Smooth muscle cell (in vitro differentiated cells): ENCODE measurements around the gene CAMKMT. TPM values are rescaled to one million over a fixed set of nuclear protein-coding genes. Genes with fewer than 3 reads are reported as not detected.

Source experiments
- DNase-seq: peaks from one replicate; lab custom pipeline; 2025; ENCODE audit not compliant: unreplicated experiment; lab: John Stamatoyannopoulos, UW
- H2AFZ ChIP-seq: fragments of 200-600 bp; sonication (generic); 2 replicates; pipeline ENCODE4 v1.6.0; 2016; ENCODE audit warnings: antibody characterized with exemption, low read depth, mild to moderate bottlenecking
- H3F3A ChIP-seq: fragments of 200-600 bp; sonication (generic); 2 replicates; pipeline ENCODE4 v1.6.0; 2017; ENCODE audit warnings: antibody characterized with exemption, low read depth
- H3K27ac ChIP-seq: fragments of 200-600 bp; sonication (generic); 2 replicates; pipeline ENCODE4 v1.5.1; 2016; ENCODE audit warnings: low read depth, mild to moderate bottlenecking
- H3K27me3 ChIP-seq: fragments of 200-600 bp; sonication (generic); 2 replicates; pipeline ENCODE4 v1.6.1; 2016; ENCODE audit warnings: low read depth, mild to moderate bottlenecking
- H3K36me3 ChIP-seq: fragments of 200-600 bp; sonication (generic); 2 replicates; pipeline ENCODE4 v1.5.1; 2016; ENCODE audit warnings: low read depth
- H3K4me1 ChIP-seq: fragments of 200-600 bp; sonication (generic); 2 replicates; pipeline ENCODE4 v1.5.1; 2016; ENCODE audit warnings: low read depth
- H3K4me2 ChIP-seq: fragments of 200-600 bp; sonication (generic); 2 replicates; pipeline ENCODE4 v1.6.0; 2016; ENCODE audit warnings: mild to moderate bottlenecking
- H3K4me3 ChIP-seq: fragments of 200-600 bp; sonication (generic); 2 replicates; pipeline ENCODE4 v1.5.1; 2016; ENCODE audit warnings: mild to moderate bottlenecking
- H3K79me2 ChIP-seq: fragments of 200-600 bp; sonication (generic); 2 replicates; pipeline ENCODE4 v1.6.0; 2016; ENCODE audit warnings: low read depth, mild to moderate bottlenecking
- H3K9ac ChIP-seq: fragments of 200-600 bp; sonication (generic); 2 replicates; pipeline ENCODE4 v1.6.0; 2016; ENCODE audit warnings: low read depth
- H3K9me3 ChIP-seq: fragments of 200-600 bp; sonication (generic); replicated peaks from 2 replicates; pipeline ENCODE4 v1.5.1; 2016; ENCODE audit warnings: low read depth
- H4K20me1 ChIP-seq: fragments of 200-600 bp; sonication (generic); 2 replicates; pipeline ENCODE4 v1.6.0; 2016; ENCODE audit warnings: low read depth
- WGBS: methylation state at CpG from one replicate; pipeline ENCODE4 v1.1.7; 2016; ENCODE audit warnings: low lambda C conversion rate; 5-methylcytosine and 5-hydroxymethylcytosine counted together
- polyA plus RNA-seq: library from polyadenylated mRNA; unstranded; fragments of >200 nt; fragmentation: Nextera tagmentation; extraction: Ambion mirVana; gene quantifications from 2 replicates; pipeline ENCODE4 v1.2.1, GENCODE V29; 2016
- total RNA-seq: library from RNA; depleted of rRNA; stranded (reverse); fragments of >200 nt; gene quantifications from 2 replicates; pipeline ENCODE4 v1.2.3, GENCODE V29; 2014
- TF ChIP-seq, protein P1 (sequence below): fragments of 200-600 bp; sonication (generic); IDR thresholded peaks from 2 replicates; pipeline ENCODE4 v1.5.1; 2017; ENCODE audit warnings: borderline replicate concordance, mild to moderate bottlenecking, antibody characterized with exemption; ENCODE audit not compliant: insufficient read depth, poor library complexity, severe bottlenecking

CAMKMT gene
- total and polyA plus RNA-seq, 2 experiments from 2014 or later, result 7.2 to 7.6 TPM

DNA sequence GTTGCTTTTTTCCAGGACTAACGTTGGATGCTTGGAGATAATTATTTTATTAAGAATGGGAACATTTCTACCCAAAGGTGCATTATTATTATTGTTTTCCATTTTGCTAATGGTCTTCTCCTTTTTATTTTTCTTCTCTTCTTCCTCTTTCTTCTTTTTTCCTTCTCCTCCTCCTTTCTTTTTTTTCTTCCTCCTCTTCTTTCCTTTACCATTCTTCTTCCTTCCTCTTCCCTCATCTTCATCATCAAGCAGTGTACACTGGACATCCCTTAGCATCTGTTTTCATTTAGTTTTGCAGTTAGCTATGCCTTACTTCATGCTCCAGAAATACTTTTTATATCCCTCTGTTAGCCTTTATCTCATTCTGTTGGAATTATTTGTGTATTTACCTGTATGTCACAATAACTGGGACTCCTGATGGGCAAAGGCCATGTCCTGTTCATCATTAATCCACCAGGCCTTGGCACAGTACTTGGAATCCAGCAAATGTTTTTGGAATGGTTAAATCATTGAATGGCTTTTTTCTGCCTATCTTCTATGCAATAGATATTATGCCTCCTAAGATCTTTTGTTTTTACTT, 162.7 kb downstream of the CAMKMT start:
- TF ChIP-seq, protein P1, sequence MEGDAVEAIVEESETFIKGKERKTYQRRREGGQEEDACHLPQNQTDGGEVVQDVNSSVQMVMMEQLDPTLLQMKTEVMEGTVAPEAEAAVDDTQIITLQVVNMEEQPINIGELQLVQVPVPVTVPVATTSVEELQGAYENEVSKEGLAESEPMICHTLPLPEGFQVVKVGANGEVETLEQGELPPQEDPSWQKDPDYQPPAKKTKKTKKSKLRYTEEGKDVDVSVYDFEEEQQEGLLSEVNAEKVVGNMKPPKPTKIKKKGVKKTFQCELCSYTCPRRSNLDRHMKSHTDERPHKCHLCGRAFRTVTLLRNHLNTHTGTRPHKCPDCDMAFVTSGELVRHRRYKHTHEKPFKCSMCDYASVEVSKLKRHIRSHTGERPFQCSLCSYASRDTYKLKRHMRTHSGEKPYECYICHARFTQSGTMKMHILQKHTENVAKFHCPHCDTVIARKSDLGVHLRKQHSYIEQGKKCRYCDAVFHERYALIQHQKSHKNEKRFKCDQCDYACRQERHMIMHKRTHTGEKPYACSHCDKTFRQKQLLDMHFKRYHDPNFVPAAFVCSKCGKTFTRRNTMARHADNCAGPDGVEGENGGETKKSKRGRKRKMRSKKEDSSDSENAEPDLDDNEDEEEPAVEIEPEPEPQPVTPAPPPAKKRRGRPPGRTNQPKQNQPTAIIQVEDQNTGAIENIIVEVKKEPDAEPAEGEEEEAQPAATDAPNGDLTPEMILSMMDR, result no peak
- Histone ChIP-seq H3K4me1 (peaks cover 10% of the 10 kb centered on the region), H3K4me3 (no peak overlapping the region), H2AFZ (no peak overlapping the region), H4K20me1 (no peaks in the 10 kb centered on the region), H3F3A (no peaks in the 10 kb centered on the region), H3K36me3 (no peaks in the 10 kb centered on the region), H3K4me2 (no peak overlapping the region), H3K27me3 (no peaks in the 10 kb centered on the region), H3K9me3 (peaks cover 9% of the 10 kb centered on the region), H3K79me2 (no peaks in the 10 kb centered on the region), H3K27ac (no peak overlapping the region), H3K9ac (no peak overlapping the region)
- no peak for DNase-seq
- 98% methylated on average over 1 of the region's 1 CpG for WGBS

DNA sequence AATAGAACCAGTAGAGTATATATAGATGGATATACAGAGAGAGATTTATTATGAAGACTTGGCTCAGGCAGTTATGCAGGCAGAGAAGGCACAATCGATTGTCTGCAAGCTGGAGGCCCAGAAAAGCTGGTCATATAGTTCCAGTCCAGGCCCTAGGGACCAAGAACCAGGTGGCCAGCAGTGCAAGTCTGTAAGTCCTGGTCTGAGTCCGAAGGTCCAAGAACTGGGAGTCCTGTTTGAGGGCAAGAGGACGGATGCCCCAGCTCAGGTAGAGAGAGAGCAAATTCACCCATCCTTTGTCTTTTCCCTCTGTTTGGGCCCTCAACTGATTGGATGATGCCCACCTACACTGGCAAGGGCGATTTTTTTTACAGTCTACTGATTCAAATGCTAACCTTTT, 164.6 kb downstream of the CAMKMT start:
- Histone ChIP-seq H3K27me3 (no peaks in the 10 kb centered on the region), H3F3A (no peaks in the 10 kb centered on the region), H3K4me2 (no peak overlapping the region), H3K9me3 (peaks cover 9% of the 10 kb centered on the region), H2AFZ (no peak overlapping the region), H3K4me3 (no peak overlapping the region), H3K36me3 (no peaks in the 10 kb centered on the region), H3K9ac (no peak overlapping the region), H3K79me2 (no peaks in the 10 kb centered on the region), H3K27ac (no peak overlapping the region), H4K20me1 (no peaks in the 10 kb centered on the region), H3K4me1 (peaks cover 10% of the 10 kb centered on the region)
- TF ChIP-seq, protein P1, result no peak
- 86% methylated on average over 4 of the region's 4 CpGs for WGBS
- DNase-seq, result no peak

DNA sequence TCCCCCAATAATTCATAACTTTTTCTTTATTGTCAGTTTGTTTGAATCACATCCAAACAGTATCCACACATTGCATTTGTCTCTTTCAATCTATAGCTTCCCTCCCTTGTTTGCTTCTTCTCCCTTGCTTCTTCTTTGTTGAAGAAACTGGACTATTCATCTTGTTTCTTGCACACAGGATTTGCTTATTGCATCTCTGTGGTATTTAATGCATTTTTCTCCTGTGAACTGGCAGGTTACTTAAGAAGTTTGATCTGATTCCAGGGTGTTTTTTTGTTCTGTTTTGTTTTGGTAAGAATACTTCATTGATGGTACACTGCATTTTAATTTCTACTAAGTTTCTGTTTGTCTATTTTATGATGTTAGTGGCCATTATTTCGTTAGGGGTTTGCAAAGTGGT, 166.8 kb downstream of the CAMKMT start:
- DNase-seq, result no peak
- no peak overlapping the region for H3K9ac ChIP-seq
- WGBS, result 76% methylated on average over 1 of the region's 1 CpG

DNA sequence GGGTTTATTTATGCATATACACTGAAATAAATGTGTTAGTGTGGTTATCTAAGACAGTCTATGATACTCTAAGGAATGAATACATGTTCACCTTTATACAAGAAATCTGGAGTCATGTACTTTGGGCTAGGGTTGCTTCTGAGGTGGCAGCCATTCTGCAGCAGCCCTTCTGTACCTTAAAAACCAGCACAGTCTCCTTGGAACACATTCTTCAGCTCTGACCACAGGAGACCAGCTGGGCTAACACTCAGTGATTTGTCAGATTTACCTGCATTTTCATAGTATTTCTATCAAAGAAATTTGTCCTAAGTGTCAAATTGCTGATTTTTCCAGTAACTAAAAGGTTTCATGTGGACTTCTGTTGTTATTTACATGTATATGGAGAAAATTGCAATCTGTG, 167.7 kb downstream of the CAMKMT start:
- Histone ChIP-seq H3K9ac (no peak overlapping the region), H3K27me3 (no peaks in the 10 kb centered on the region), H3K27ac (no peak overlapping the region), H3K79me2 (no peaks in the 10 kb centered on the region), H3K4me3 (no peak overlapping the region), H2AFZ (no peak overlapping the region), H4K20me1 (no peaks in the 10 kb centered on the region), H3K4me2 (no peak overlapping the region), H3F3A (no peaks in the 10 kb centered on the region), H3K9me3 (no peaks in the 10 kb centered on the region), H3K4me1 (peaks cover 10% of the 10 kb centered on the region), H3K36me3 (no peaks in the 10 kb centered on the region)
- TF ChIP-seq, protein P1, result no peak
- no peak for DNase-seq

More for the DNA sequence above, 166.8 kb downstream of the CAMKMT start:
- no peak overlapping the region for H3K27ac ChIP-seq
- peaks cover 10% of the 10 kb centered on the region for H3K4me1 ChIP-seq
- no peak overlapping the region for H3K4me2 ChIP-seq
- H3K79me2 ChIP-seq, result no peaks in the 10 kb centered on the region
- H4K20me1 ChIP-seq, result no peaks in the 10 kb centered on the region
- H3K36me3 ChIP-seq, result no peaks in the 10 kb centered on the region
- H3K9me3 ChIP-seq, result no peaks in the 10 kb centered on the region
- no peak overlapping the region for H3K4me3 ChIP-seq
- TF ChIP-seq, protein P1, result no peak
- no peak overlapping the region for H2AFZ ChIP-seq
- no peaks in the 10 kb centered on the region for H3F3A ChIP-seq
- no peaks in the 10 kb centered on the region for H3K27me3 ChIP-seq
